ENCODE data around the gene NEK5.
A peak's percentile ranks its signal among the peaks of the same experiment; 100 is the strongest.

NEK5 gene

DNA sequence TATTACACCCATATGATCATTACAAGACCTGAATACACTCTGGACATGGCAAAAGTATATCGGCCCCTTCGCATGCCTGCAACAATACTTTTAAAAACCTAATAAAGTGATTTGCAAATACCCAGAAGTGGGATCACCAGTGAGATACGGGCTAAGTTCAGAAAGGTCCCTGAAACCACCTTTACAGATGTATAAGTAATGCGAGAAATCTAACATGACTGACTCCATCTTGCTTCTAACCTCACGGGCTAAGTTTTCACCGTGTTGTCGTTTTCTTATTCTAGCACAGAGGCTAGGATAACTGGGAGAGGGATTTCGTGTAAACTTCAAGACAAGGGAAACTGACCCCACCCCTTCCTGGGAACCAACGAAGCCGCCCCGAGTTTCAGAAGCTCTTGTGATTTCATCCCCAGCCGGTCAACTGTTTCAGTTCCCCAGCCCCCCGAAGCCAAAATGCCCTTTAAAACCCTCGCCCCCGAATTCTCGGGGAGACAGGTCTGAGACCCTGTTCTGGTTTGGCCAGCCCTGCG is 29.8 kb upstream of the NEK5 start:
- Histone ChIP-seq H3K4me2 (peak overlapping the region; percentile 65 to 96 (median 87)), H4K20me1 (no peaks in the 10 kb centered on the region), H3K9me3 (replicated peaks in 1 of 11) (no peaks in the 10 kb centered on the region), H3K9ac (peak overlapping the region; percentile 71 to 93 (median 80)), H3K36me3 (peaks cover 0 to 16% (median 0%) of the 10 kb centered on the region in 11 experiments; a peak in 3 of 22 replicates), H3K27me3 (peaks cover 0 to 30% (median 24%) of the 10 kb centered on the region in 11 experiments; a peak in 19 of 22 replicates), H3K27ac (peak overlapping the region; percentile 58 to 92 (median 70); a peak in 18 of 22 replicates), H3K4me1 (peaks cover 9 to 53% (median 19%) of the 10 kb centered on the region in 10 experiments; a peak in 19 of 20 replicates), H3K4me3 (peak overlapping the region; percentile 66 to 88 (median 72))
- no peak for TF ChIP-seq Cebpa-rat (IDR thresholded peaks at IDR 0.05)

DNA sequence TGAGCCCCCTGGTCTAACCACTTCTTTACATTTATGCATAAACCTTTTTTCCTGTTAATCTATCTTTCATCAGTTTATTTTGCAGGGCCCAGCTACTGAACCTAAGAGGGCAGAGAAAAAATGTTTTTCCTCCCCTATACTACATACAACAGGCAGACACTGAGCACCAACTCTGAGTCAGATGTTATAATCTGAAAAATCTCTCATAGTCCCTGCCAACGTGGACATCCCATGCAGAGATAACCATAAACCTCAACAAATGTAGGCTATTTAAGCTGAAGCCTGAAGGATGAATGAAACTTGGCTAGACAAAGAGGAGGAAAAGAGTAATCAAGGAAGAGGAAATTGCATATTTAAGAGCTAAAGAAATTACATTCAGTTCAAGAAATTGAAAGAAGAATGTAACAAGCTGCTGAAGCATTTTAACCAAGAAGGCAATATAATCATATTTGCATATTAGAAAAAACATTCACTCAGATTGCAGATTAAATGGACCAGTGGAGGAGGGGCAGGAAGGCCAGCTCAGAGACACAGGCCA is 27.9 kb upstream of the NEK5 start:
- Histone ChIP-seq H4K20me1 (no peaks in the 10 kb centered on the region), H3K9ac (no peak overlapping the region), H3K27me3 (peaks cover 0 to 30% (median 24%) of the 10 kb centered on the region in 11 experiments; a peak in 19 of 22 replicates), H3K4me1 (peaks cover 9 to 40% (median 19%) of the 10 kb centered on the region in 10 experiments; a peak in 19 of 20 replicates), H3K4me3 (no peak overlapping the region), H3K4me2 (peak overlapping the region in 6 of 11 experiments; percentile 1 to 71 (median 21); a peak in 5 of 22 replicates), H3K36me3 (peaks cover 0 to 19% (median 0%) of the 10 kb centered on the region in 11 experiments; a peak in 4 of 22 replicates), H3K27ac (no peak overlapping the region), H3K9me3 (replicated peaks in 1 of 11) (no peaks in the 10 kb centered on the region)
- no peak for TF ChIP-seq Cebpa-rat (IDR thresholded peaks at IDR 0.05)

DNA sequence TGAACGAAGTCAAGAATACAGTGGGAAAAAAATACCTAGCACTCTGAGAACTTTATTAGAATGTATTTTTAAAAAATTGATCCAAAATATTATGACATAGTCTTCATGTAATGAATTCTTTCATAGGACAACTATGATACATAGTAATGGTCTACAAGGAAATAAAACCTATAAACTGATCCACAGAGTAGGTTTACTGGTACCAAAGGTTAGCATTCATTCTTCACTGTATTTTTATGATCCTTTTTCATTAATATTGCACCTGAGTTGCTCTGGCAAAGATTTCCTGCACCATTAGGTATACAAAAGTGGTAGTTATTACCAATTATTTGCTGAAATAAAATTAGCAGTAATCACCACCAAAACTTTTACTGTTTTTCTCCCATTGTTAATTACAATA is 26.3 kb upstream of the NEK5 start:
- TF ChIP-seq Cebpa-rat (IDR thresholded peaks at IDR 0.05), result no peak
- no peak overlapping the region for H3K9ac ChIP-seq
- H4K20me1 ChIP-seq, result no peaks in the 10 kb centered on the region
- peaks cover 0 to 30% (median 24%) of the 10 kb centered on the region in 11 experiments; a peak in 19 of 22 replicates for H3K27me3 ChIP-seq
- H3K9me3 ChIP-seq (replicated peaks in 1 of 11), result no peaks in the 10 kb centered on the region
- H3K4me2 ChIP-seq, result no peak overlapping the region
- peaks cover 9 to 25% (median 16%) of the 10 kb centered on the region in 10 experiments; a peak in 19 of 20 replicates for H3K4me1 ChIP-seq
- H3K27ac ChIP-seq, result no peak overlapping the region
- peaks cover 0 to 34% (median 0%) of the 10 kb centered on the region in 11 experiments; a peak in 5 of 22 replicates for H3K36me3 ChIP-seq
- no peak overlapping the region for H3K4me3 ChIP-seq

DNA sequence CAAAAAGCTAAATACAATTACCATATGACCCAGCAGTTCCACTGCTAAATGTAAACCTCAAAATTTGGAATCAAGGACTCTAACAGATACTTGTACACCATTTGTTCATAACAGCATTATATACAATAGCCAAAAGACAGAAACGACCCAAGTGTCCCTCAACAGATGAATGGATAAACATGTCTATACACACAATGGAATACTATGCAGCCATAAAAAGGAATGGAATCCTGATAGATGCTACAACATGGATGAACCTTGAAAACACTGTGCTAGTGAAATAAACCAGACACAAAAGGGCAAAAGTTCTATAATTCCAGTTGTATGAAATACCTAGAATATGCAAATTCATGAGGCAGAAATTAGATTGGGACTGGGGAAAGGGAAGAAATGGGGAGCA is 18.4 kb upstream of the NEK5 start:
- H3K4me3 ChIP-seq, result no peak overlapping the region

DNA sequence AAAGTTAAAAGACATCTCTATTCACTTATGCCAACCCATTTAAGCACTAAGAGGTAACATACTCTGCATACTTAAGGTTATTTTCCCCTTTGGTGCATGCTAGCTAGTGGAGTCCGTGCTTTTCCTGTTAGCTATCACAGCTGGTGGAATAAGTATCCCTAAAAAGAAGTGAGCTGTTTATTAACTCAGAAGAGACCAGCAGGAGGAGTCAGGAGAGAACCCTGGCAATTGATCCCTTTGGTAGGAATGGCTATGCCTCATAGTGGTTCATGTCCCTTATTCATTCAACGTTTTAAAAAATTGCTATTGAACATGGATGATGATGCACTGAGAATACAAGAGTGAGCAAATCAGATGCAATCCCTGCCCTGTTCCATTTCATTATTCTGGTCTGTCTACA is 12.4 kb upstream of the NEK5 start:
- H3K4me1 ChIP-seq, result no peaks in the 10 kb centered on the region
- no peaks in the 10 kb centered on the region for H3K27me3 ChIP-seq
- H3K9me3 ChIP-seq (replicated peaks in 1 of 11), result no peaks in the 10 kb centered on the region
- no peak for TF ChIP-seq Cebpa-rat (IDR thresholded peaks at IDR 0.05)
- no peak overlapping the region for H3K4me2 ChIP-seq
- peaks cover 0 to 62% (median 0%) of the 10 kb centered on the region in 11 experiments; a peak in 4 of 22 replicates for H3K36me3 ChIP-seq
- H3K27ac ChIP-seq, result no peak overlapping the region
- H3K9ac ChIP-seq, result no peak overlapping the region
- H4K20me1 ChIP-seq, result no peaks in the 10 kb centered on the region
- no peak overlapping the region for H3K4me3 ChIP-seq

More for the DNA sequence above, 18.4 kb upstream of the NEK5 start:
- H4K20me1 ChIP-seq, result no peaks in the 10 kb centered on the region
- H3K36me3 ChIP-seq, result peaks cover 0 to 78% (median 0%) of the 10 kb centered on the region in 11 experiments; a peak in 5 of 22 replicates
- H3K9me3 ChIP-seq (replicated peaks in 1 of 11), result peaks cover 0 to 6% (median 0%) of the 10 kb centered on the region in 11 experiments; a peak in 4 of 22 replicates
- no peak overlapping the region for H3K4me2 ChIP-seq
- H3K4me1 ChIP-seq, result no peaks in the 10 kb centered on the region
- H3K9ac ChIP-seq, result no peak overlapping the region
- H3K27me3 ChIP-seq, result no peaks in the 10 kb centered on the region
- H3K27ac ChIP-seq, result no peak overlapping the region
- no peak for TF ChIP-seq Cebpa-rat (IDR thresholded peaks at IDR 0.05)

DNA sequence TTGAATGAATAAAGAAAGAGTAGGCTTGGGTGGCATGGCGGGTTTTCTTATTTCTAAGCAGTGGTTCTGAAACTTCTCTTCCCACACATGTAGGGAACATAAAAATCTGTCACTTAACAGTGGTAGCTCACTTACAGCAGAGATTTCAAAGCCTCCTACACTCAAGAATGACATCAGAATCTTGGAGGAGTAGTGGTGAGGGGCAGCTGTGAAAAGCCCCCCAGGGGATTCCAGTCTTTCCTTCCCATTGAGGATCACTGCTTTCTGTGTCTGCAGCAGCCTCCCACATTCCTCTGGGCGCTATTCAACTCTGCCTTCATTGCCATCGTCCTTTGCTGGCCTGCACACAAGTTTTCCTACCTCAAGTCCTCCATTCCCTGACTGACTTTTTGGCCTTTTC is 8.6 kb upstream of the NEK5 start:
- no peaks in the 10 kb centered on the region for H4K20me1 ChIP-seq
- no peak overlapping the region for H3K4me2 ChIP-seq
- H3K36me3 ChIP-seq, result peaks cover 0 to 74% (median 0%) of the 10 kb centered on the region in 11 experiments; a peak in 4 of 22 replicates
- no peak overlapping the region for H3K4me3 ChIP-seq
- no peaks in the 10 kb centered on the region for H3K9me3 ChIP-seq (replicated peaks in 1 of 11)
- no peaks in the 10 kb centered on the region for H3K4me1 ChIP-seq
- no peak for TF ChIP-seq Cebpa-rat (IDR thresholded peaks at IDR 0.05)
- H3K27me3 ChIP-seq, result no peaks in the 10 kb centered on the region
- H3K9ac ChIP-seq, result no peak overlapping the region
- no peak overlapping the region for H3K27ac ChIP-seq

DNA sequence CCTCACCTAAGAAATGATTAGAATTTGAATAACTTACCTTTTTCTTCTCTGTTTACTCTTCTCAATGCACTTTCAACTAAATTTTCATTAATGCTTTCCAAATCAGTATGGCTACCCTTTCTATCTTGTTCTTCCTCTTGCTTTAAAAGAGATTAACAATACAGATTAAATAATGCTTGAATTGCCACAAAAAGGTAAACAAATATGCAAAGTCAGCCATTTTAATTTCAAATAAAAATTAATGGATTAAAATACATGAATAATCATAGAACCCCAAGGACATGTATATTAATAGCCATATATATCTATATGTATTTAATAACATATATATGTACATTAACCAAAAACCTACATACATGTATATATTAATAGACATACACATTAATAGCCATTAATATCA is 7.9 kb upstream of the NEK5 start:
- Histone ChIP-seq H3K9ac (no peak overlapping the region), H3K4me2 (no peak overlapping the region), H3K4me3 (no peak overlapping the region), H3K27ac (no peak overlapping the region), H4K20me1 (no peaks in the 10 kb centered on the region), H3K9me3 (replicated peaks in 1 of 11) (no peaks in the 10 kb centered on the region), H3K36me3 (peaks cover 0 to 81% (median 0%) of the 10 kb centered on the region in 11 experiments; a peak in 5 of 22 replicates), H3K4me1 (no peaks in the 10 kb centered on the region), H3K27me3 (no peaks in the 10 kb centered on the region)
- no peak for TF ChIP-seq Cebpa-rat (IDR thresholded peaks at IDR 0.05)

DNA sequence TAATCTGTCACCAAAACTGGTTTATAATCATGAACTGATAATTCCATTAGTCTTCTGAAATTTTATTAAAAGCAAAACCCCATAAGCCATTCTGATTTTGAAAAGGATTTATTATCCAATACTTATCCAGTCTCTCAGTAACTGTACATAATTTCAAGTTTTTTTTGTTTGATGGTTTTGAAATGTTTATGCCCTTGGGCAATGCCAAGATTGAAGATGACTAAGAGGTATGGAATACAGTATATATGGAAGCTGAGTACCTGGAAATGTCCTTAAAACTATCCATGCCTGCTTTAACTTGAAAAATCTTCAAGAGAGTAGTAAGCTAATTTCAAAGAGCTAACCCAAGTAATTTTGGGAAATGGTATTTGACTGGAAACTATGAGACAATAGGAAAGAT is 1.8 kb upstream of the NEK5 start:
- H3K4me2 ChIP-seq, result no peak overlapping the region
- peaks cover 0 to 45% (median 0%) of the 10 kb centered on the region in 11 experiments; a peak in 5 of 22 replicates for H3K36me3 ChIP-seq
- TF ChIP-seq Cebpa-rat (IDR thresholded peaks at IDR 0.05), result no peak
- no peaks in the 10 kb centered on the region for H3K9me3 ChIP-seq (replicated peaks in 1 of 11)
- 0 out of 22 replicates have a peak, but pooled peaks cover 0 to 7% (median 0%) of the 10 kb centered on the region in 11 experiments for H4K20me1 ChIP-seq
- H3K27me3 ChIP-seq, result peaks cover 6 to 27% (median 23%) of the 10 kb centered on the region in 11 experiments; a peak in 21 of 22 replicates
- H3K9ac ChIP-seq, result no peak overlapping the region
- H3K4me3 ChIP-seq, result no peak overlapping the region
- peaks cover 0 to 16% (median 10%) of the 10 kb centered on the region in 10 experiments; a peak in 15 of 20 replicates for H3K4me1 ChIP-seq
- no peak overlapping the region for H3K27ac ChIP-seq

All from BLaER1 treated with 17β-estradiol and CSF1 and Interleukin-3, amounts not matched to agents 10 nM and 100 nM (cell line).